HepG2 (cell line): ENCODE data around the gene B4GALT5. TPM values are rescaled to one million over a fixed set of nuclear protein-coding genes. Genes with fewer than 3 reads are reported as not detected.

Source experiments
- ATAC-seq: fragments of 200-7000 bp; cut with Tn5 transposase; 3 replicates; pipeline ENCODE4 v1.9.1; 2020; ENCODE audit warnings: mild to moderate bottlenecking, moderate library complexity
- BruUV-seq: library from RNA; stranded (reverse); fragments of 400-500 nt; replicated peaks from 2 replicates; lab custom pipeline; 2021; lab: Mats Ljungman, UMichigan
- CTCF ChIA-PET: fragments of 300-600 bp; formaldehyde crosslinking; extraction: SDS; loops from one replicate; lab custom pipeline; 2021; ENCODE audit warnings: low total read pairs, inconsistent platforms, low intra/inter-chr PET ratio; lab: Yijun Ruan, JAX
- POLR2A ChIA-PET: fragments of 350-600 bp; sonication (Branson Sonifier 250); formaldehyde crosslinking; loops from one replicate; lab custom pipeline; 2020; ENCODE audit warnings: antibody characterized with exemption, inconsistent platforms; lab: Yijun Ruan, JAX
- DNase-seq: peaks from one replicate; pipeline ENCODE4 v3.0.0-alpha.2; 2015; ENCODE audit warnings: low spot score
- FAIRE-seq: peaks from 3 replicates; lab custom pipeline; 2011; peaks lifted over from hg19 to GRCh38; lab: Jason Lieb, UNC
- H2AFZ ChIP-seq: one replicate; pipeline ENCODE4 v1.6.1; 2011; ENCODE audit warnings: low read length, inconsistent platforms
- H3K27ac ChIP-seq: fragments of 300-600 bp; 3 replicates; pipeline ENCODE4 v1.8.0; 2011; ENCODE audit warnings: mixed run types, mild to moderate bottlenecking, mixed read lengths, low read length, inconsistent platforms; ENCODE audit not compliant: insufficient read depth; ENCODE audit errors: extremely low read length
- H3K27me3 ChIP-seq, 2 experiments: fragments of 200-600 bp in 1 of 2; 2 replicates in 1 of 2; 3 replicates in 1 of 2; pipeline versions ENCODE4 v1.6.0 to v1.8.0; 2011; ENCODE audit warnings: low read length in 2 of 2, mild to moderate bottlenecking in 2 of 2, moderate library complexity in 2 of 2, inconsistent platforms in 1 of 2; ENCODE audit not compliant: insufficient read depth in 2 of 2, control insufficient read depth in 1 of 2
- H3K36me3 ChIP-seq, 2 experiments: fragments of 200-600 bp in 1 of 2; replicated peaks in 1 of 2; 2 replicates in 1 of 2; 3 replicates in 1 of 2; pipeline versions ENCODE4 v1.5.1 to v1.8.0; 2011; ENCODE audit warnings: low read length in 2 of 2, inconsistent platforms in 1 of 2; ENCODE audit not compliant: insufficient read depth in 2 of 2, control insufficient read depth in 1 of 2
- H3K4me1 ChIP-seq: 2 replicates; pipeline ENCODE4 v1.5.1; 2012; ENCODE audit warnings: low read length, inconsistent platforms; ENCODE audit not compliant: insufficient read depth
- H3K4me2 ChIP-seq: 2 replicates; pipeline ENCODE4 v1.6.0; 2011; ENCODE audit warnings: low read depth, low read length, inconsistent platforms
- H3K4me3 ChIP-seq, 3 experiments: fragments of 200-600 bp in 1 of 3; sonication (generic), shearing (Covaris generic) in 1 of 3; replicated peaks in 1 of 3; 2 replicates each; pipeline ENCODE4 v1.5.1; 2011 to 2016; ENCODE audit warnings: low read length in 3 of 3, inconsistent platforms in 2 of 3, low read depth in 2 of 3, mild to moderate bottlenecking in 2 of 3, control low read depth in 1 of 3, mixed read lengths in 1 of 3; ENCODE audit not compliant: insufficient read depth in 1 of 3
- H3K79me2 ChIP-seq: one replicate; pipeline ENCODE4 v1.6.1; 2011; ENCODE audit warnings: low read length, inconsistent platforms; ENCODE audit not compliant: insufficient read depth
- H3K9ac ChIP-seq: 2 replicates; pipeline ENCODE4 v1.6.0; 2011; ENCODE audit warnings: mild to moderate bottlenecking, low read depth, low read length, inconsistent platforms; ENCODE audit not compliant: insufficient read depth
- H3K9me3 ChIP-seq: 2 replicates; pipeline ENCODE4 v1.5.1; 2012; ENCODE audit warnings: mild to moderate bottlenecking, low read length
- H4K20me1 ChIP-seq: 2 replicates; pipeline ENCODE4 v1.6.0; 2011; ENCODE audit warnings: inconsistent platforms, mild to moderate bottlenecking, low read length, moderate library complexity; ENCODE audit not compliant: insufficient read depth
- EHMT2 ChIP-seq: fragments of 200-600 bp; sonication (generic); IDR thresholded peaks from 2 replicates; pipeline ENCODE4 v1.7.0; 2017; ENCODE audit warnings: antibody characterized with exemption, low read depth, low read length, borderline replicate concordance
- KLF16 ChIP-seq, 2 experiments: sonication (generic) in 1 of 2; formaldehyde crosslinking in 1 of 2; IDR thresholded peaks; 2 replicates each; pipeline versions ENCODE4 v1.6.1 to v1.8.0; 2016 to 2023; ENCODE audit warnings: missing genetic modification reagents in 2 of 2, missing compliant biosample characterization in 1 of 2
- RBM22 ChIP-seq: fragments of 200-400 bp; formaldehyde crosslinking; optimal IDR thresholded peaks from 2 replicates; pipeline ENCODE3; 2017; ENCODE audit warnings: mild to moderate bottlenecking, low read length, moderate library complexity
- ZBTB34 ChIP-seq: sonication (generic); formaldehyde crosslinking; IDR thresholded peaks from 2 replicates; pipeline ENCODE4 v1.8.0; 2022; ENCODE audit warnings: mild to moderate bottlenecking, missing genetic modification reagents
- WGBS: methylation state at CpG from one replicate; pipeline ENCODE4 v1.1.6; 2017; ENCODE audit warnings: low lambda C conversion rate; 5-methylcytosine and 5-hydroxymethylcytosine counted together
- in situ Hi-C: cut with HindIII; loops from 2 replicates; pipeline ENCODE4 v1.10.0; 2017; ENCODE audit warnings: low pct_unique_long_range_greater_than_20kb; ENCODE audit not compliant: extremely low pct_ligation_motif_present
- intact Hi-C: fragments of 100-400 bp; cut with micrococcal nuclease; formaldehyde crosslinking; loops from one replicate; pipeline ENCODE4 v1.10.0; 2022; ENCODE audit not compliant: unreplicated experiment
- polyA plus RNA-seq, 8 experiments: library from polyadenylated mRNA; depleted of rRNA in 3 of 8; stranded (reverse) in 7 of 8; unstranded in 1 of 8; fragments of >200 nt; fragmentation: Illumina TruSeq in 4 of 8; extraction: Trizol in 4 of 8; gene quantifications; 2 replicates each; pipeline versions ENCODE4 v1.2.1 to v1.2.3, GENCODE V29; 2011 to 2016; ENCODE audit warnings: low read depth in 4 of 8, missing spikeins in 1 of 8, mixed read lengths in 1 of 8; ENCODE audit not compliant: insufficient read depth in 1 of 8
- total RNA-seq, 5 experiments: library from RNA; depleted of rRNA; stranded (reverse); fragments of >200 nt; fragmentation: Illumina TruSeq; extraction: Trizol; gene quantifications; 2 replicates each; pipeline ENCODE4 v1.2.3, GENCODE V29; 2016; ENCODE audit warnings: low read depth in 1 of 5

Gene B4GALT5
- total and polyA plus RNA-seq, 2 of the 13 experiments (the other 11 are each of a cell fraction or from before 2014, with no cell fraction given): 27.3 to 30.9 TPM

- TF ChIP-seq ZBTB34 (CRISPR knock-in tag) (no peak), KLF16 (CRISPR knock-in tag; IDR thresholded peaks at IDR 0.05) (no peak)
Measured at GRCh38 chr20:49699200-49699992, 14.3 kb downstream of the B4GALT5 start (continued).

DNA sequence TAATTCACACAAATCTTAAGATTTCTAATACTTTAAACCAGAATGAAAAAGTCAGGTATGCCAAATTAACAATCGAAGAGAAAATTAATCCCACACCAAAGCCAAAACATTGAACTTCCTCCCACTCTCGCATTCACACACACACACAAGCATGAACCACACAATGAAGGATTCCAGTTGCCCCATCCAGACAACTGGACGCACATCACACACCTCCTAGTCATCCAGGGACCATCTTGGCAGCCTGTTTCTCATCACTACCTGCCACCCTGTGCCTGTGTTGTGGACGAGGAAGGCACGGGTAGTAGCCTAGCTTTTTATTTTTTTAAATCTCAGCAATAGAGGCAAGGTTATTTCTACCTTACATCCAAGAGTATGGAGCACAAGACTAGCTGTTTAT lies 15.2 kb downstream of the B4GALT5 start:
- ATAC-seq (no peak), FAIRE-seq (no peak), DNase-seq (no peak)
- H3K27ac ChIP-seq: no peak overlapping the region
- H3K9ac ChIP-seq: no peak overlapping the region
- peaks cover 81% of the 10 kb centered on the region for H3K4me1 ChIP-seq
- H3K36me3 ChIP-seq: no peaks in the 10 kb centered on the region; a peak in 2 of 5 replicates
- H2AFZ ChIP-seq: no peak overlapping the region
- H4K20me1 ChIP-seq: peaks cover 15% of the 10 kb centered on the region; the same call in 1 of the 2 replicates
- TF ChIP-seq RBM22 (peak; percentile 80), EHMT2 (no peak)
- no peaks in the 10 kb centered on the region for H3K9me3 ChIP-seq
- in situ Hi-C loops (no loop called here), intact Hi-C loops (no loop called here)
- no peak overlapping the region for H3K4me2 ChIP-seq
- 98% methylated on average over 5 of the region's 5 CpGs for WGBS
- H3K4me3 ChIP-seq: no peak overlapping the region
- H3K79me2 ChIP-seq: peaks cover 100% of the 10 kb centered on the region
- no peaks in the 10 kb centered on the region for H3K27me3 ChIP-seq
- ChIA-PET POLR2A (interaction anchor here (0.8 kb wide), 1 partner anchor 23 kb away, joined by 3 read pairs; no protein-coding TSS in a partner anchor), CTCF (no interaction called here)
- no TSS peak for BruUV-seq
